ENCODE measurements around the gene PINLYP. TPM values are rescaled to one million over a fixed set of nuclear protein-coding genes. Genes with fewer than 3 reads are reported as not detected.
"Not testable (repeated sequence)": the region's sequence is repeated elsewhere in the genome, so short reads cannot be mapped to it uniquely, and the experiment has no call there.

Gene PINLYP
- total RNA-seq, 2 experiments from 2014 or later: 14.9 to 15.1 TPM

DNA sequence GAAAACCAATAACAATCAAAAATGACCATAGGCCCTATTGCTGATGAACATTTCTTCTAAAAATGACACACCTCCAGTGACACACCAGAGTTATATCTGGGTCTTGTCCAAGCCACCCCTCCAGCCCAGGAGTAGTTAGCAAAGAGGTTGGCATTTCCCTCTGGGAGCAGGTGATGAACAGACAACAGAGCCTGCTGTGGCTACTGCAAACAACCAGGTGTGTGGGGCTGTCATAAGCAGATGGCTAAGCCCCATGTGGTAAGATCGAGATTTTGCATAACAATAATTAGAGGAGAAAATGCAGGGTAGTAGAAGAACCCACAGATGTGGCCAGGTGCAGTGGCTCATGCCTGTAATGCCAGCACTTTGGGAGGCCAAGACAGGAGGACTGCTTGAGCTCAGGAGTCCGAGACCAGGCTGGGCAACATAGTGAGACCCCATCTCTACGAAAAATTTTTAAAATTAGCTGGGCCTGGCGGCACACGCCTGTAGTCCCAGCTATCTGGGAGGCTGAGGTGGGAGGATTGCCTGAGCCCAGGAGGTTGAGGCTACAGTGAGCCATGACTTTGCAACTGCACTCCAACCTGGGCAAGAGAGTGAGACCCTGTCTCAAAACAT is 5.3 kb upstream of the PINLYP start:
- POLR2A ChIA-PET: interaction anchor here (0.6 kb wide), 1 partner anchor 42 kb away, joined by 3 read pairs; no protein-coding TSS in a partner anchor
- CTCF ChIA-PET: interaction anchor here (0.8 to 1.5 kb wide), 3 partner anchors 15 to 24 kb away, joined by 3 to 5 read pairs (median 3); no protein-coding TSS in a partner anchor

DNA sequence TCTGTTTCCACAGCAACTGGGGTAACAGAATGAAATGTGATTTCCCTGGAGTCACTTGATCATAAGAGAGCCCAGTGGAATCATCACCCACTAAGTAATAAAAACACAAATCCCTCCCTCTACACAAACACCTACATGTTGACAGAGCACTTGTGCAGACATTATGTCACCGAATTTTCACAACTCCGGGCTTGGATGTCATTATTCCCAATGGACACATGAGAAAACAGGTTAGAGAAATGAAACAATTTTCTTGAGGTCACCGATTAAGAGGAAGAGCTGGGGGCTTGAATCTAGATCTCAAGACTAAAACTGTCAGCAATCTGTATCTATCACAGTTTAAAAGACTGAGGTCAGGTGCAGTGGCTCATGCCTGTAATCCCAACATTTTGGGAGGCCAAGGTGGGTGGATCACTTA is 3.4 kb upstream of the PINLYP start:
- POLR2A ChIA-PET: no interaction called here
- CTCF ChIA-PET: interaction anchor here (1.6 kb wide), 1 partner anchor 125 kb away, joined by 4 read pairs; no protein-coding TSS in a partner anchor

- ChIA-PET POLR2A (interaction anchor here (0.9 to 1.1 kb wide), 4 partner anchors 11 to 23 kb away, joined by 3 to 5 read pairs (median 3); partner anchors contain the start of gene IRGQ), CTCF (interaction anchor here (0.6 to 2.3 kb wide), 3 partner anchors 14 to 47 kb away, joined by 3 to 12 read pairs (median 3); no protein-coding TSS in a partner anchor)
Observed at GRCh38 chr19:43574424-43575155, 1.0 kb upstream of the PINLYP start.

DNA sequence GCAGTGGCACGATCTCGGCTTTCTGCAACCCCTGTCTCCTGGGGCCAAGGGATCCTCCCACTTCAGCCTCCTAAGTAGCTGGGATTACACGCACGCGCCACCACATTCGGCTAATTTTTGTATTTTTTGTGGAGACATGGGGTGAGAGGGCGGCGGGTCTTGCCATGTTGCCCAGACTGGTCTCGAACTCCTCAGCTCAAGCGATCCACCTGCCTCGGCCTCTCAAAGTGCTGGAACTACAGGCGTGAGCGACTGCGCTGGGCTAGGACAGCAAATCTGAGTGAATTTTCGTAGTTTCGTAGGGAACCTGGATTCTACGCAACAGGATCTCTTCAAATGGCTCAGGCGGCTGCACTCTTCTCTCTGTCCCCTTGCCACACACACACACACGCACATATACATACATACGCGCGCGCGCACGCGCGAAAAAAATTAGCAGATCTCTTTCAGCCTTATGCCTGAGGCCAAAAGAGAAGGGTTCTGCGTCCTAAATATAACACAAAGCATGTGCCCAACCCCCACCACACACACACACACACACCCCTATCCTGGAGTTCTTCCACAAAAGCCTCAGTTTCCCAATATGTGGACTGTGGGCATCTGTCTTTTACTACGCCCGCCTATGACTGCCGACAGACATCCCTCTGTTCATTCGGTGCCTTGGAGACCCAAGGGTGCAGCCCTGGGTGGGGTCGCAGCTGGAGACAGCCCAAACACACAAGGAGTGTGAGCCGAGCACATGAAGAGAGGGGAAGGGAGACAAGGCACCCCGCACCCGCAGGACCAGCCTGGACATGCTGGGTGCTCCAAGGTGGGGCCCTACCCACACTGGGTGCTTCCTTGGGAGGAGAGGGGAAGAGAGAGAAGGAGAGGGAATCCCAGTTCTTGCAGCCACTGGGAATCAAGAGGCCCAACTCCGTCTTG is 616 bp downstream of the PINLYP start:
- ChIA-PET POLR2A (no interaction called here), CTCF (interaction anchor here (4.2 kb wide), 1 partner anchor 19 kb away, joined by 18 read pairs; the partner anchor contains the start of genes IRGQ and ZNF576)

- ChIA-PET POLR2A (interaction anchor here (0.6 kb wide), 1 partner anchor 26 kb away, joined by 4 read pairs; no protein-coding TSS in a partner anchor), CTCF (interaction anchor here (1.2 to 4.2 kb wide), 3 partner anchors 10 to 50 kb away, joined by 3 to 18 read pairs (median 4); partner anchors contain the start of genes IRGQ and ZNF576)
Observed at GRCh38 chr19:43578787-43579186, 3.2 kb downstream of the PINLYP start.

DNA sequence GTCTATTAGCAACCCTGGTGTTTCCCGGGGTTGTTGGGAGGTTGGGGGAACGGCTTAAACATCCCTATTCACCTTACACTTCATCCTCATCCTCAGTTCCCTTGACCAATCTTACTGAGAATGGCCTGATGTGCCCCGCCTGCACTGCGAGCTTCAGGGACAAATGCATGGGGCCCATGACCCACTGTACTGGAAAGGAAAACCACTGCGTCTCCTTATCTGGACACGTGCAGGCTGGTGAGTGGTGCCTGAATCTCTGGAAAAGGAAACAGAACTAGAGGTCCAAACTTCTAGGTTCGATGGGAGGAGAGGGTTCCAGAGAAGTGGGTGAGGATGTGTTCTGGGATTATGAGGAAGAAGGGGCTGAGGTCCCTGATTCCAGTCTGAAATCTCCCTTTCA is 5.9 kb downstream of the PINLYP start:
- CTCF ChIA-PET: interaction anchor here (1.7 to 3.9 kb wide), 2 partner anchors 14 to 25 kb away, joined by 4 to 22 read pairs; partner anchors contain the start of genes IRGQ and ZNF576
- POLR2A ChIA-PET: interaction anchor here (3.9 kb wide), 1 partner anchor 13 kb away, joined by 18 read pairs; the partner anchor contains the start of genes IRGQ and ZNF576

- POLR2A ChIA-PET: interaction anchor here (3.9 kb wide), 1 partner anchor 12 kb away, joined by 18 read pairs; the partner anchor contains the start of genes IRGQ and ZNF576
- CTCF ChIA-PET: interaction anchor here (3.9 kb wide), 1 partner anchor 13 kb away, joined by 22 read pairs; the partner anchor contains the start of genes IRGQ and ZNF576
Observed at GRCh38 chr19:43582495-43582894, 6.9 kb downstream of the PINLYP start.

GRCh38 chr19:43584484-43584883 is 8.9 kb downstream of the PINLYP start:
- POLR2A ChIA-PET: interaction anchor here (0.6 kb wide), 1 partner anchor 140 kb away, joined by 5 read pairs; no protein-coding TSS in a partner anchor

DNA sequence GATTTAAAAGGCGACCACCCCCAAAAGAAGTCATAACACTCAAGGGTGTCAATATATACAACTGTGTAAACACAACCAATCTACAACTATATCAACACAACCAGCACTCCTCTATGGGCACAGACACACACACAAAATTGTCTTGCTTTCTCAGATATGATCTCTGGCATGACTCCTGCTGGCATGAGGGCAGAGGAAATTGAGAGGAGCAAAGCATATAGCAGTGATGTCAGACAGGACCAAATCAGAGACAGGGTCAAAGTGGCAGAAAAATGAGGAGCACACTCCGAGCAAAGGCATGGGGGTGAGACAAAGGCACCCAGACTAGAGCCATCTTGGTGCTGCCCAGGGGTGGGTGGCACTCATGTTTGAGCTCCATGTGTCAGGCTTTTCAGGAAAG is 10.7 kb downstream of the PINLYP start:
- ChIA-PET CTCF (no interaction called here), POLR2A (no interaction called here)

More at GRCh38 chr19:43584484-43584883, 8.9 kb downstream of the PINLYP start:
- CTCF ChIA-PET: interaction anchor here (0.6 to 3.9 kb wide), 3 partner anchors 11 to 56 kb away, joined by 3 to 22 read pairs (median 4); partner anchors contain the start of genes IRGQ and ZNF576

DNA sequence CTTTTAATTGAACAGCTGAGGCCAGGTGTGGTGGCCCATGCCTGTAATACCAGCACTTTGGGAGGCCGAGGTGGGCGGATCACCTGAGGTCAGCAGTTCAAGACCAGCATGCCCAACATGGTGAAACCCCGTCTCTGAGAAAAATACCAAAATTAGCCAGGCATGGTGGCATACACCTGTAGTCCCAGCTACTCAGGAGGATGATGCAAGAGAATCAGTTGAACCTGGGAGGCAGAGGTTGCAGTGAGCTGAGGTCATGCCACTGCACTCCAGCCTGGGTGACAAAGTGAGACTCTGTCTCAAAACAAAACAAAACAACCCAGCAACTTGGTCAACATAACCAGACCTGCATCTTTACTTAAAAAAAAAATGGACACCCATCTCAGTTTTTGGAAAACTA is 11.4 kb downstream of the PINLYP start:
- POLR2A ChIA-PET: interaction anchor here (0.6 kb wide), 1 partner anchor 111 kb away, joined by 3 read pairs; no protein-coding TSS in a partner anchor
- CTCF ChIA-PET: not testable (repeated sequence)

DNA sequence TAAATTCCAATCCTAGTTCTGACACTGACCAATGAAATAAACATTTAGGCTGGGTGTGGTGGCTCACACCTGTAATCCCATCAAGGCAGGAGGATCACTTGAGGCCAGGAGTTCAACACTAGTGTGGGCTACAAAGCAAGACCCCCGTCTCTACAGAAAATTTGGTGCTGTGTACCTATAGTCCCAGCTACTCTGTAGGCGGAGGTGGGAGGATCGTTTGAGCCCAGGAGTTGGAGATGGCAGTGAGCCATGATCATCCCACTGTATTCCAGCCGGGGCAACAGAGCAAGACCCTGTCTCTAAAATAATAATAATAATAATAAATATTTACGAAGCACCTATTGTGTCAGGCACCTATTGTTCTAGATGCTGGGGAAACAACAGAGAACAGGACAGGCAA is 13.7 kb downstream of the PINLYP start:
- CTCF ChIA-PET: interaction anchor here (0.7 to 1.4 kb wide), 2 partner anchors 10 to 14 kb away, joined by 3 to 4 read pairs; partner anchors contain the start of gene XRCC1
- POLR2A ChIA-PET: interaction anchor here (0.6 kb wide), 1 partner anchor 59 kb away, joined by 3 read pairs; no protein-coding TSS in a partner anchor

- POLR2A ChIA-PET: no interaction called here
- CTCF ChIA-PET: no interaction called here
Observed at GRCh38 chr19:43589678-43590077, 14.1 kb downstream of the PINLYP start.

GRCh38 chr19:43591904-43592772 is 16.5 kb downstream of the PINLYP start:
- ChIA-PET POLR2A (no interaction called here), CTCF (interaction anchor here (0.7 kb wide), 2 partner anchors 57 to 153 kb away, joined by 3 read pairs; no protein-coding TSS in a partner anchor)

DNA sequence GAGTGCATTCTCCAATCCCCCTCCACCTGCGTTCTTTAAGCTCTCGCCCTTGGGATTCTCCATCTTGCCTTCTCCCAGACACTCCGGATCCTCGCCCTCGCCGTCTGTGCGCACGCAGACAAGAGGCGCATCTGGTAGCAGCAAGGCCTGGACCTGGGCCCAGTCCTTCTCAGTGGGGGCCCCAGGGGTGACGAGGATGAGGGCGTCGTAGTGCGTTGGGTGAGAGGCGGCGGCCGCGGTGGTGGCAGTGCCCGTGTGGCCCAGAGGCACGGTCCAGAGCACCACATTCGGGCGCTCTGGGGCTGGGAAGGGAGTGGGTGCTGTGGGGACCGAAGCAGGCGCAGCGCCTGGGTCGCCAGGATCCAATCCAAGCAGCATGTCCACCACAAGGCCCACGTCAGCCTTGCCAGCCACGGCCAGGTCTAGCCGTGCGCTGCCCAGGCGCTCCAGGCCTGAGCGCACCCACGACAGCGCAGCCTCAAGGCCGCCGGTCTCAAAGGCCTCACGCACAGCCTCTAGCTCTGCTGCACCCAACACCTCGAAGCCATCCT is 17.3 kb downstream of the PINLYP start:
- ChIA-PET POLR2A (interaction anchor here (3.6 kb wide), 1 partner anchor 11 kb away, joined by 18 read pairs; no protein-coding TSS in a partner anchor), CTCF (interaction anchor here (0.7 to 2.3 kb wide), 5 partner anchors 24 to 154 kb away, joined by 3 to 27 read pairs (median 5); no protein-coding TSS in a partner anchor)

- POLR2A ChIA-PET: interaction anchor here (0.6 to 3.6 kb wide), 9 partner anchors 13 to 147 kb away, joined by 3 to 18 read pairs (median 5); partner anchors contain the start of gene PHLDB3
- CTCF ChIA-PET: interaction anchor here (0.5 to 4.0 kb wide), 29 partner anchors 9 to 168 kb away, joined by 3 to 27 read pairs (median 5); partner anchors contain the start of genes PHLDB3, PINLYP, XRCC1 and ZNF575
Observed at GRCh38 chr19:43594081-43594697, 18.6 kb downstream of the PINLYP start.

Data from activated CD8-positive, alpha-beta memory T cell treated with anti-CD3 and anti-CD28 coated beads for 36 hours (primary cell).